Measurements from ENCODE around the gene STRBP. TPM values are rescaled to one million over a fixed set of nuclear protein-coding genes. Genes with fewer than 3 reads are reported as not detected.

STRBP gene
- total and polyA plus RNA-seq, 12 donors, result 10.5 to 22.2 (median 13.8) TPM

GRCh38 chr9:123216251-123216797, 52.1 kb downstream of the STRBP start:
- no peak for DNase-seq
- no peak for TF ChIP-seq CTCF (IDR thresholded peaks at IDR 0.05)
- H3K4me3 ChIP-seq, result no peak overlapping the region
- H3K27me3 ChIP-seq, result no peaks in the 10 kb centered on the region
- intact Hi-C loops (cut with DNase I), result no loop called here
- H3K9me3 ChIP-seq, result no peaks in the 10 kb centered on the region
- H3K27ac ChIP-seq, result no peak overlapping the region
- peaks cover 0 to 19% (median 10%) of the 10 kb centered on the region in 9 donors for H3K4me1 ChIP-seq
- no peak for ATAC-seq
- H3K36me3 ChIP-seq, result no peaks in the 10 kb centered on the region
- 57 to 68% methylated on average over 5 of the region's 5 CpGs for WGBS, 2 donors

GRCh38 chr9:123211081-123211480, 57.3 kb downstream of the STRBP start:
- DNase-seq (no peak), ATAC-seq (no peak)
- WGBS, 2 donors, result 95 to 97% methylated on average over 3 of the region's 3 CpGs
- H3K4me3 ChIP-seq, result no peak overlapping the region
- no peaks in the 10 kb centered on the region for H3K27me3 ChIP-seq
- intact Hi-C loops (cut with DNase I), result no loop called here
- no peak for TF ChIP-seq CTCF (IDR thresholded peaks at IDR 0.05)
- H3K9me3 ChIP-seq, result no peaks in the 10 kb centered on the region
- no peak overlapping the region for H3K27ac ChIP-seq
- no peaks in the 10 kb centered on the region for H3K36me3 ChIP-seq
- H3K4me1 ChIP-seq, result peaks cover 0 to 5% (median 0%) of the 10 kb centered on the region in 9 donors

- Histone ChIP-seq H3K36me3 (no peaks in the 10 kb centered on the region), H3K4me3 (no peak overlapping the region), H3K9me3 (no peaks in the 10 kb centered on the region), H3K4me1 (peaks cover 0 to 5% (median 0%) of the 10 kb centered on the region in 9 donors), H3K27ac (no peak overlapping the region), H3K27me3 (no peaks in the 10 kb centered on the region)
- ATAC-seq, result peak in 4 of 8 donors; percentile 30 to 50 (median 35)
- TF ChIP-seq CTCF (IDR thresholded peaks at IDR 0.05), result no peak
- intact Hi-C loops (cut with DNase I), result no loop called here
- DNase-seq, result no peak
- 31 to 41% methylated on average over 1 of the region's 1 CpG for WGBS, 2 donors
Observed at GRCh38 chr9:123208626-123209174, 59.7 kb downstream of the STRBP start.

- 98% methylated on average over 6 of the region's 6 CpGs for WGBS, 2 donors
- no peak for TF ChIP-seq CTCF (IDR thresholded peaks at IDR 0.05)
- H3K27ac ChIP-seq, result no peak overlapping the region
- H3K27me3 ChIP-seq, result no peaks in the 10 kb centered on the region
- peaks cover 0 to 5% (median 0%) of the 10 kb centered on the region in 9 donors for H3K36me3 ChIP-seq
- no peak for DNase-seq
- intact Hi-C loops (cut with DNase I), result no loop called here
- H3K4me3 ChIP-seq, result no peak overlapping the region
- peaks cover 0 to 5% (median 0%) of the 10 kb centered on the region in 9 donors for H3K4me1 ChIP-seq
- no peaks in the 10 kb centered on the region for H3K9me3 ChIP-seq
- no peak for ATAC-seq
Observed at GRCh38 chr9:123206065-123206464, 62.3 kb downstream of the STRBP start.

Data from heart right ventricle (tissue), 16 donors.